HL-60 (cell line): Measurements from ENCODE around the gene TMCO4.
"Not testable (repeated sequence)": the region's sequence is repeated elsewhere in the genome, so short reads cannot be mapped to it uniquely, and the experiment has no call there.

Experiments
- CTCF ChIP-seq: IDR thresholded peaks from one replicate; pipeline ENCODE4 v1.5.1; 2011; ENCODE audit warnings: low read length, control low read depth, inconsistent platforms; ENCODE audit not compliant: insufficient read depth
- POLR2AphosphoS5 ChIP-seq: IDR thresholded peaks from 2 replicates; pipeline ENCODE4 v1.6.1; 2012; ENCODE audit warnings: low read depth
- SPI1 ChIP-seq: IDR thresholded peaks from 2 replicates; pipeline ENCODE4 v1.6.1; 2012; ENCODE audit warnings: low read depth, mild to moderate bottlenecking, borderline replicate concordance
- TF ChIP-seq, protein P1 (sequence below): IDR thresholded peaks from 2 replicates; pipeline ENCODE4 v1.6.1; 2012; ENCODE audit warnings: low read depth; ENCODE audit not compliant: insufficient replicate concordance

DNA sequence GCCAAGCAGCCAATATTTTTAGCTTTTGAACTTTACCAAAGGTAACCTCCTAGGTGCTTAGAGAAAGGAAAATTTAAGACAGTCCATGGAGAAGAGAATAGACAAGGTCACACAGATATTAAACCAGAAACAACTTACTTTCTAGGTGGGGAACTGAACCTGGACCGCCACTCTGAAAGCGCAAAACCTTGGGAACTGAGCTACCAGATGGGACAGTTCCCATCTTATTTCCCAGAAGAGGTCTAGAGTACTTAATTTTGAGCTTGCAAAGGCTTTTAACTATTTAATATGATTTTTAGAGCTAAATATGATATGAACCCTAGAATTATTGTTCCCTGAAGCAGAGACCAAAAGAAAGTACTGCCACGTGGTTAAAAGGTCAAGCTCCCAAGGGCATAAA is 49.6 kb upstream of the TMCO4 start:
- not testable (repeated sequence) for TF ChIP-seq POLR2AphosphoS5, CTCF, SPI1
- TF ChIP-seq, protein P1, sequence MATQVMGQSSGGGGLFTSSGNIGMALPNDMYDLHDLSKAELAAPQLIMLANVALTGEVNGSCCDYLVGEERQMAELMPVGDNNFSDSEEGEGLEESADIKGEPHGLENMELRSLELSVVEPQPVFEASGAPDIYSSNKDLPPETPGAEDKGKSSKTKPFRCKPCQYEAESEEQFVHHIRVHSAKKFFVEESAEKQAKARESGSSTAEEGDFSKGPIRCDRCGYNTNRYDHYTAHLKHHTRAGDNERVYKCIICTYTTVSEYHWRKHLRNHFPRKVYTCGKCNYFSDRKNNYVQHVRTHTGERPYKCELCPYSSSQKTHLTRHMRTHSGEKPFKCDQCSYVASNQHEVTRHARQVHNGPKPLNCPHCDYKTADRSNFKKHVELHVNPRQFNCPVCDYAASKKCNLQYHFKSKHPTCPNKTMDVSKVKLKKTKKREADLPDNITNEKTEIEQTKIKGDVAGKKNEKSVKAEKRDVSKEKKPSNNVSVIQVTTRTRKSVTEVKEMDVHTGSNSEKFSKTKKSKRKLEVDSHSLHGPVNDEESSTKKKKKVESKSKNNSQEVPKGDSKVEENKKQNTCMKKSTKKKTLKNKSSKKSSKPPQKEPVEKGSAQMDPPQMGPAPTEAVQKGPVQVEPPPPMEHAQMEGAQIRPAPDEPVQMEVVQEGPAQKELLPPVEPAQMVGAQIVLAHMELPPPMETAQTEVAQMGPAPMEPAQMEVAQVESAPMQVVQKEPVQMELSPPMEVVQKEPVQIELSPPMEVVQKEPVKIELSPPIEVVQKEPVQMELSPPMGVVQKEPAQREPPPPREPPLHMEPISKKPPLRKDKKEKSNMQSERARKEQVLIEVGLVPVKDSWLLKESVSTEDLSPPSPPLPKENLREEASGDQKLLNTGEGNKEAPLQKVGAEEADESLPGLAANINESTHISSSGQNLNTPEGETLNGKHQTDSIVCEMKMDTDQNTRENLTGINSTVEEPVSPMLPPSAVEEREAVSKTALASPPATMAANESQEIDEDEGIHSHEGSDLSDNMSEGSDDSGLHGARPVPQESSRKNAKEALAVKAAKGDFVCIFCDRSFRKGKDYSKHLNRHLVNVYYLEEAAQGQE = not testable (repeated sequence)
